ENCODE measurements around the gene ASAH2. TPM values are rescaled to one million over a fixed set of nuclear protein-coding genes. Genes with fewer than 3 reads are reported as not detected.

The ASAH2 gene
- polyA plus RNA-seq, 4 donors, result 3.8 to 32.2 (median 14.1) TPM

GRCh38 chr10:50286996-50287803 lies 35.9 kb upstream of the ASAH2 start:
- 76 to 80% (median 77%) methylated on average over 9 of the region's 9 CpGs for WGBS, 3 donors
- DNase-seq (no peak), FAIRE-seq (no peak)
- Histone ChIP-seq H3K36me3 (ENCODE audit: control insufficient read depth in 3 of 3, insufficient read depth in 2 of 3, low read depth in 1 of 3, low read length in 3 of 3) (no peaks in the 10 kb centered on the region), H3K27me3 (ENCODE audit: control insufficient read depth in 3 of 3, insufficient read depth in 3 of 3, low read length in 3 of 3) (no peaks in the 10 kb centered on the region), H3K9me3 (ENCODE audit: control insufficient read depth in 2 of 2, insufficient read depth in 1 of 2, low read depth in 1 of 2, low read length in 1 of 2) (no peaks in the 10 kb centered on the region), H3K27ac (ENCODE audit: low read depth in 1 of 3, low read length in 2 of 3) (no peak overlapping the region), H3K4me3 (ENCODE audit: low read depth in 1 of 3, low read length in 3 of 3) (no peak overlapping the region), H3K4me1 (ENCODE audit: control insufficient read depth in 3 of 3, insufficient read depth in 2 of 3, low read depth in 1 of 3, low read length in 2 of 3) (no peaks in the 10 kb centered on the region)

- Histone ChIP-seq H3K4me1 (ENCODE audit: control insufficient read depth in 3 of 3, insufficient read depth in 2 of 3, low read depth in 1 of 3, low read length in 2 of 3) (no peaks in the 10 kb centered on the region), H3K4me3 (ENCODE audit: low read depth in 1 of 3, low read length in 3 of 3) (no peak overlapping the region), H3K27ac (ENCODE audit: low read depth in 1 of 3, low read length in 2 of 3) (no peak overlapping the region), H3K36me3 (ENCODE audit: control insufficient read depth in 3 of 3, insufficient read depth in 2 of 3, low read depth in 1 of 3, low read length in 3 of 3) (no peaks in the 10 kb centered on the region), H3K27me3 (ENCODE audit: control insufficient read depth in 3 of 3, insufficient read depth in 3 of 3, low read length in 3 of 3) (no peaks in the 10 kb centered on the region), H3K9me3 (ENCODE audit: control insufficient read depth in 2 of 2, insufficient read depth in 1 of 2, low read depth in 1 of 2, low read length in 1 of 2) (no peaks in the 10 kb centered on the region)
- no peak for DNase-seq
- 34 to 57% (median 36%) methylated on average over 2 of the region's 2 CpGs for WGBS, 3 donors
- FAIRE-seq, result no peak
Observed at GRCh38 chr10:50286517-50286916, 35.2 kb upstream of the ASAH2 start.

- H3K27ac ChIP-seq (ENCODE audit: low read depth in 1 of 3, low read length in 2 of 3), result no peak overlapping the region
- peaks cover 0 to 2% (median 0%) of the 10 kb centered on the region in 3 donors for H3K4me1 ChIP-seq (ENCODE audit: control insufficient read depth in 3 of 3, insufficient read depth in 2 of 3, low read depth in 1 of 3, low read length in 2 of 3)
- DNase-seq (peak; percentile 12 to 28), FAIRE-seq (no peak)
- WGBS, 3 donors, result 68 to 75% (median 70%) methylated on average over 4 of the region's 4 CpGs
- peaks cover 0 to 2% (median 0%) of the 10 kb centered on the region in 3 donors for H3K27me3 ChIP-seq (ENCODE audit: control insufficient read depth in 3 of 3, insufficient read depth in 3 of 3, low read length in 3 of 3)
- no peaks in the 10 kb centered on the region for H3K9me3 ChIP-seq (ENCODE audit: control insufficient read depth in 2 of 2, insufficient read depth in 1 of 2, low read depth in 1 of 2, low read length in 1 of 2)
- H3K36me3 ChIP-seq (ENCODE audit: control insufficient read depth in 3 of 3, insufficient read depth in 2 of 3, low read depth in 1 of 3, low read length in 3 of 3), result no peaks in the 10 kb centered on the region
- no peak overlapping the region for H3K4me3 ChIP-seq (ENCODE audit: low read depth in 1 of 3, low read length in 3 of 3)
Observed at GRCh38 chr10:50281967-50282522, 30.7 kb upstream of the ASAH2 start.

GRCh38 chr10:50281210-50281966 lies 30.1 kb upstream of the ASAH2 start:
- Histone ChIP-seq H3K9me3 (ENCODE audit: control insufficient read depth in 2 of 2, insufficient read depth in 1 of 2, low read depth in 1 of 2, low read length in 1 of 2) (no peaks in the 10 kb centered on the region), H3K4me3 (ENCODE audit: low read depth in 1 of 3, low read length in 3 of 3) (no peak overlapping the region), H3K4me1 (ENCODE audit: control insufficient read depth in 3 of 3, insufficient read depth in 2 of 3, low read depth in 1 of 3, low read length in 2 of 3) (peaks cover 0 to 2% (median 0%) of the 10 kb centered on the region in 3 donors), H3K27me3 (ENCODE audit: control insufficient read depth in 3 of 3, insufficient read depth in 3 of 3, low read length in 3 of 3) (peaks cover 0 to 2% (median 0%) of the 10 kb centered on the region in 3 donors), H3K27ac (ENCODE audit: low read depth in 1 of 3, low read length in 2 of 3) (no peak overlapping the region), H3K36me3 (ENCODE audit: control insufficient read depth in 3 of 3, insufficient read depth in 2 of 3, low read depth in 1 of 3, low read length in 3 of 3) (no peaks in the 10 kb centered on the region)
- 72 to 87% (median 78%) methylated on average over 8 of the region's 8 CpGs for WGBS, 3 donors
- FAIRE-seq (no peak), DNase-seq (no peak)

- Histone ChIP-seq H3K36me3 (ENCODE audit: control insufficient read depth in 3 of 3, insufficient read depth in 2 of 3, low read depth in 1 of 3, low read length in 3 of 3) (no peaks in the 10 kb centered on the region), H3K4me3 (ENCODE audit: low read depth in 1 of 3, low read length in 3 of 3) (no peak overlapping the region), H3K4me1 (ENCODE audit: control insufficient read depth in 3 of 3, insufficient read depth in 2 of 3, low read depth in 1 of 3, low read length in 2 of 3) (peaks cover 0 to 2% (median 0%) of the 10 kb centered on the region in 3 donors), H3K27me3 (ENCODE audit: control insufficient read depth in 3 of 3, insufficient read depth in 3 of 3, low read length in 3 of 3) (peaks cover 0 to 2% (median 0%) of the 10 kb centered on the region in 3 donors), H3K27ac (ENCODE audit: low read depth in 1 of 3, low read length in 2 of 3) (no peak overlapping the region), H3K9me3 (ENCODE audit: control insufficient read depth in 2 of 2, insufficient read depth in 1 of 2, low read depth in 1 of 2, low read length in 1 of 2) (no peaks in the 10 kb centered on the region)
- DNase-seq (no peak), FAIRE-seq (no peak)
- WGBS, 3 donors, result 42 to 58% (median 43%) methylated on average over 5 of the region's 5 CpGs
Observed at GRCh38 chr10:50280049-50280841, 28.9 kb upstream of the ASAH2 start.

- FAIRE-seq, result no peak
- H3K27ac ChIP-seq (ENCODE audit: low read depth in 1 of 3, low read length in 2 of 3), result no peak overlapping the region
- WGBS, 3 donors, result 61 to 67% (median 62%) methylated on average over 5 of the region's 5 CpGs
- H3K27me3 ChIP-seq (ENCODE audit: control insufficient read depth in 3 of 3, insufficient read depth in 3 of 3, low read length in 3 of 3), result peaks cover 0 to 2% (median 0%) of the 10 kb centered on the region in 3 donors
- H3K4me3 ChIP-seq (ENCODE audit: low read depth in 1 of 3, low read length in 3 of 3), result no peak overlapping the region
- no peaks in the 10 kb centered on the region for H3K9me3 ChIP-seq (ENCODE audit: control insufficient read depth in 2 of 2, insufficient read depth in 1 of 2, low read depth in 1 of 2, low read length in 1 of 2)
- no peaks in the 10 kb centered on the region for H3K36me3 ChIP-seq (ENCODE audit: control insufficient read depth in 3 of 3, insufficient read depth in 2 of 3, low read depth in 1 of 3, low read length in 3 of 3)
- H3K4me1 ChIP-seq (ENCODE audit: control insufficient read depth in 3 of 3, insufficient read depth in 2 of 3, low read depth in 1 of 3, low read length in 2 of 3), result peaks cover 0 to 2% (median 0%) of the 10 kb centered on the region in 3 donors
- peak in 1 of 2 donors; percentile 19 for DNase-seq
Observed at GRCh38 chr10:50279489-50279888, 28.2 kb upstream of the ASAH2 start.

GRCh38 chr10:50275650-50276235 lies 24.4 kb upstream of the ASAH2 start:
- WGBS, 3 donors, result 26 to 51% (median 39%) methylated on average over 3 of the region's 3 CpGs
- no peaks in the 10 kb centered on the region for H3K9me3 ChIP-seq (ENCODE audit: control insufficient read depth in 2 of 2, insufficient read depth in 1 of 2, low read depth in 1 of 2, low read length in 1 of 2)

More at GRCh38 chr10:50275650-50276235, 24.4 kb upstream of the ASAH2 start:
- Histone ChIP-seq H3K4me1 (ENCODE audit: control insufficient read depth in 3 of 3, insufficient read depth in 2 of 3, low read depth in 1 of 3, low read length in 2 of 3) (peaks cover 0 to 2% (median 0%) of the 10 kb centered on the region in 3 donors), H3K4me3 (ENCODE audit: low read depth in 1 of 3, low read length in 3 of 3) (no peak overlapping the region), H3K27me3 (ENCODE audit: control insufficient read depth in 3 of 3, insufficient read depth in 3 of 3, low read length in 3 of 3) (peaks cover 0 to 2% (median 0%) of the 10 kb centered on the region in 3 donors), H3K36me3 (ENCODE audit: control insufficient read depth in 3 of 3, insufficient read depth in 2 of 3, low read depth in 1 of 3, low read length in 3 of 3) (no peaks in the 10 kb centered on the region), H3K27ac (ENCODE audit: low read depth in 1 of 3, low read length in 2 of 3) (no peak overlapping the region)
- peak; percentile 69 to 71 for DNase-seq
- no peak for FAIRE-seq
